Endodermal cell (in vitro differentiated cells): Measurements from ENCODE around the gene CHAC2. TPM values are rescaled to one million over a fixed set of nuclear protein-coding genes. Genes with fewer than 3 reads are reported as not detected.

Experiments
- DNase-seq: peaks from one replicate; pipeline ENCODE4 v3.0.0-alpha.2; 2017
- H3K27ac ChIP-seq: 2 replicates; pipeline ENCODE4 v1.5.1; 2013; ENCODE audit warnings: mild to moderate bottlenecking, low read depth, low read length, moderate library complexity
- H3K27me3 ChIP-seq: 2 replicates; pipeline ENCODE4 v1.6.1; 2013; ENCODE audit warnings: mild to moderate bottlenecking, low read length, moderate library complexity; ENCODE audit not compliant: insufficient read depth, control insufficient read depth, poor library complexity, severe bottlenecking
- H3K36me3 ChIP-seq: 2 replicates; pipeline ENCODE4 v1.7.0; 2013; ENCODE audit warnings: mild to moderate bottlenecking, low read length, moderate library complexity; ENCODE audit not compliant: control insufficient read depth, insufficient read depth
- H3K4me1 ChIP-seq: one replicate; pipeline ENCODE4 v1.7.0; 2013; ENCODE audit warnings: low read length; ENCODE audit not compliant: control insufficient read depth, insufficient read depth
- H3K4me3 ChIP-seq: 2 replicates; pipeline ENCODE4 v1.5.1; 2013; ENCODE audit warnings: mild to moderate bottlenecking, low read length, moderate library complexity
- H3K9ac ChIP-seq: 2 replicates; pipeline ENCODE4 v1.6.1; 2013; ENCODE audit warnings: mild to moderate bottlenecking, low read length, moderate library complexity; ENCODE audit not compliant: poor library complexity, severe bottlenecking; ENCODE audit errors: extremely low read depth
- H3K9me3 ChIP-seq: 2 replicates; pipeline ENCODE4 v1.6.1; 2013; ENCODE audit warnings: mild to moderate bottlenecking, low read length, moderate library complexity; ENCODE audit not compliant: control insufficient read depth
- H3K27ac Mint-ChIP-seq: 2 replicates; pipeline ENCODE4 v1.8.0; 2020; ENCODE audit warnings: mixed read lengths
- H3K27me3 Mint-ChIP-seq: 2 replicates; pipeline ENCODE4 v1.8.0; 2021; ENCODE audit warnings: mild to moderate bottlenecking, mixed read lengths; ENCODE audit not compliant: insufficient read depth
- H3K36me3 Mint-ChIP-seq: 2 replicates; pipeline ENCODE4 v1.8.0; 2020; ENCODE audit warnings: low read depth, mixed read lengths
- H3K4me1 Mint-ChIP-seq: 2 replicates; pipeline ENCODE4 v1.8.0; 2020; ENCODE audit warnings: mixed read lengths
- H3K4me3 Mint-ChIP-seq: 2 replicates; pipeline ENCODE4 v1.8.0; 2020; ENCODE audit warnings: mild to moderate bottlenecking, moderate library complexity, mixed read lengths
- H3K9me3 Mint-ChIP-seq: 2 replicates; pipeline ENCODE4 v1.8.0; 2020; ENCODE audit warnings: mild to moderate bottlenecking, mixed read lengths
- CTCF ChIP-seq: fragments of 200-600 bp; sonication (generic); conservative IDR thresholded peaks from 2 replicates; pipeline ENCODE4 v1.5.0; 2021; ENCODE audit warnings: antibody characterized with exemption, mild to moderate bottlenecking
- WGBS, 2 experiments: methylation state at CpG; one replicate each; pipeline versions ENCODE4 v1.1.5 to v1.1.7; 2013; ENCODE audit warnings: missing lambda C conversion rate in 2 of 2, mixed read lengths in 1 of 2; ENCODE audit not compliant: insufficient coverage in 1 of 2, insufficient read length in 1 of 2; 5-methylcytosine and 5-hydroxymethylcytosine counted together
- total RNA-seq, 2 donors: library from RNA; stranded (reverse); fragmentation: NEBNext Ultra II Directional in 1 of 2; extraction: Animal tissue kit (Norgen Biotek cat#: 25700) in 1 of 2; gene quantifications; 2 replicates in 1 of 2; 3 replicates in 1 of 2; pipeline ENCODE4 v1.2.1, GENCODE V29; 2021

Gene CHAC2
- total RNA-seq, 2 donors from 2014 or later, result 3.6 to 4.8 TPM

DNA sequence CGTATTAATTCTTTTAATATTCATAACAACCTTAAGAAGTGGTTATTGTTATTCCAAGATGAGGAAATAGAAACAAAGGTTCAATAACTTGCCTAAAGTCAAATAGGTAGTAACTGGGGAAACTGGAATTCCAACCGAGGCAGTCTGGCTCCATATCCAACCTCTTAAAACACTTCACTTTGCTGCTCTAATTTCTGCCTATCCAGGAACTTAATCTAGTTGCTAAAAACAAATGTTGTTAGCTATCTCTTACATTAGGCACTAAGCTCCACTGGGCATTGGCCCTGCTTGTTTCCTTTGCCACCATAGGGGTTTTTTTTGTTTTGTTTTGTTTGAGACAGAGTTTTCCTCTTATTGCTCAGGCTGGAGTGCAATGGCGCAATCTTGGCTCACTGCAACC lies 44.0 kb downstream of the CHAC2 start:
- Histone ChIP-seq H3K4me1 (no peaks in the 10 kb centered on the region), H3K4me3 (no peak overlapping the region), H3K27me3 (no peaks in the 10 kb centered on the region), H3K9me3 (no peaks in the 10 kb centered on the region), H3K27ac (no peak overlapping the region), H3K9ac (no peak overlapping the region), H3K36me3 (peaks cover 80% of the 10 kb centered on the region)
- Mint-ChIP-seq H3K4me1 (no peaks in the 10 kb centered on the region), H3K4me3 (no peak overlapping the region), H3K27me3 (no peaks in the 10 kb centered on the region), H3K9me3 (no peaks in the 10 kb centered on the region), H3K27ac (peak overlapping the region; percentile 64), H3K36me3 (peaks cover 63% of the 10 kb centered on the region)
- DNase-seq, result no peak
- 95% methylated on average over 2 of the region's 3 CpGs; no CpG with 5 or more reads in 1 of the 2 experiments for WGBS, 2 experiments
- TF ChIP-seq CTCF, result no peak

DNA sequence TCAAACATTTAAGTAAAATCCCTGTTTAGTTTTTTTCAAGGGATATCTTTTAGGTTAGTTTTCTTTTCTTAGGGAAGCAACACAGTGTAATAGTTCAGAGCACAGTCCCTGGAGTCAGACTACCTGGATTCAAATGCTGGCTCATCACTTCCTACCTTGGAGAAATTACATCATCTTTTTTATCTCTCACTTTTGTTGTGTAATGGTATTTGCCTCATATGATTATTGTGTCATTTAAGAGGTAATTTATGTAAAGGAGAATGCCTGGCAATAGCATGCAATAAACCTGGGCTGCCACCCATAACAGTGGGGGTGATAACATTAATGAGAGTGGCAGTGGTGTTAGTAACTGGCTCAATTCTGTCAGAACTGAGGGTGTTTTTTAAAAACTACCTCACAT lies 45.5 kb downstream of the CHAC2 start:
- Histone ChIP-seq H3K9ac (no peak overlapping the region), H3K4me1 (no peaks in the 10 kb centered on the region), H3K27me3 (no peaks in the 10 kb centered on the region), H3K27ac (no peak overlapping the region), H3K9me3 (no peaks in the 10 kb centered on the region), H3K4me3 (no peak overlapping the region), H3K36me3 (peaks cover 80% of the 10 kb centered on the region)
- H3K4me1 Mint-ChIP-seq, result no peaks in the 10 kb centered on the region
- H3K9me3 Mint-ChIP-seq, result no peaks in the 10 kb centered on the region
- H3K27ac Mint-ChIP-seq, result no peak overlapping the region
- DNase-seq, result no peak
- H3K36me3 Mint-ChIP-seq, result peaks cover 58% of the 10 kb centered on the region
- no peaks in the 10 kb centered on the region for H3K27me3 Mint-ChIP-seq
- no peak for TF ChIP-seq CTCF
- H3K4me3 Mint-ChIP-seq, result no peak overlapping the region

GRCh38 chr2:53818854-53819435 lies 51.3 kb downstream of the CHAC2 start:
- no peaks in the 10 kb centered on the region for H3K27me3 ChIP-seq
- 89 to 97% methylated on average over 3 of the region's 3 CpGs for WGBS, 2 experiments

More at GRCh38 chr2:53818854-53819435, 51.3 kb downstream of the CHAC2 start:
- no peaks in the 10 kb centered on the region for H3K9me3 Mint-ChIP-seq
- Histone ChIP-seq H3K9ac (no peak overlapping the region), H3K36me3 (peaks cover 37% of the 10 kb centered on the region), H3K9me3 (no peaks in the 10 kb centered on the region), H3K27ac (no peak overlapping the region), H3K4me3 (no peak overlapping the region), H3K4me1 (no peaks in the 10 kb centered on the region)
- TF ChIP-seq CTCF, result no peak
- no peak for DNase-seq
- H3K27me3 Mint-ChIP-seq, result no peaks in the 10 kb centered on the region
- no peak overlapping the region for H3K27ac Mint-ChIP-seq
- H3K36me3 Mint-ChIP-seq, result peaks cover 23% of the 10 kb centered on the region
- H3K4me1 Mint-ChIP-seq, result no peaks in the 10 kb centered on the region
- H3K4me3 Mint-ChIP-seq, result no peak overlapping the region
